Measurements from ENCODE around the gene AFF1.

The AFF1 gene

DNA sequence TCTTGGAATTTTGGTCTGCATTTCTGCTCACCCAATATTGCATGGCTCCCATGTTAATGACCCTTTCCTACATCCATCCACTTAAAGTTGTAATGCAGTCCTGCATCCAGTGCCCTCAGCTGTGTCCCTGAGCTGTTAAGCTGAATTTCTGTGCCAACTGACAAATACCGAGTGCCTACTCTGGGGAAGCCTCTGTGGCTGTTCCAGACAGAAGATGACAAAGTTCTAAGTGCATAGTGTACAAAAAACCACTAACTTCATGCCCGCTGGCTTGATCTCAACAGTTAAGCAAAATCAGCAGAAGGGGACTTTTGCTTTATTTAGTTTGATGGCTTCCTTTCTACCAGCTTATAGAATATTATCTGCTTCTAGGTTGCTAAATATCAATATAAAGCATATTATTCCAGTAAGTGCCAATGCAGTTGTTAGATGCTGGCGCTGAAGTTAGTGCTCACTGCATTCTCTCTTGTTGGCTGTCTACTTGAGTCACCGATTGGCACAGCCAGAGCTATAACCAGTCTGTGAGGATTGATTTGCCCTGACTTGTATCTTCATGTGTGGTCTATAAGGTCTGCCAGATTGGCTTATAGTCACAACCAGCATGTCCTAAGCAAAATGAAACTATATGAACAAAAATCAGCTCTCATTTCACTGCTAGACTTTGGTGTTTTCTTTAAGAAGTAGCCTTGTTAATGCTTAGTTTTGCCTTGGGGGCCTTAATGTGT is 186.7 kb downstream of the AFF1 start:
- TF ChIP-seq, protein P1, sequence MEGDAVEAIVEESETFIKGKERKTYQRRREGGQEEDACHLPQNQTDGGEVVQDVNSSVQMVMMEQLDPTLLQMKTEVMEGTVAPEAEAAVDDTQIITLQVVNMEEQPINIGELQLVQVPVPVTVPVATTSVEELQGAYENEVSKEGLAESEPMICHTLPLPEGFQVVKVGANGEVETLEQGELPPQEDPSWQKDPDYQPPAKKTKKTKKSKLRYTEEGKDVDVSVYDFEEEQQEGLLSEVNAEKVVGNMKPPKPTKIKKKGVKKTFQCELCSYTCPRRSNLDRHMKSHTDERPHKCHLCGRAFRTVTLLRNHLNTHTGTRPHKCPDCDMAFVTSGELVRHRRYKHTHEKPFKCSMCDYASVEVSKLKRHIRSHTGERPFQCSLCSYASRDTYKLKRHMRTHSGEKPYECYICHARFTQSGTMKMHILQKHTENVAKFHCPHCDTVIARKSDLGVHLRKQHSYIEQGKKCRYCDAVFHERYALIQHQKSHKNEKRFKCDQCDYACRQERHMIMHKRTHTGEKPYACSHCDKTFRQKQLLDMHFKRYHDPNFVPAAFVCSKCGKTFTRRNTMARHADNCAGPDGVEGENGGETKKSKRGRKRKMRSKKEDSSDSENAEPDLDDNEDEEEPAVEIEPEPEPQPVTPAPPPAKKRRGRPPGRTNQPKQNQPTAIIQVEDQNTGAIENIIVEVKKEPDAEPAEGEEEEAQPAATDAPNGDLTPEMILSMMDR (IDR thresholded peaks at IDR 0.05; ENCODE audit: borderline replicate concordance, insufficient read depth, low read depth, low read length): no peak
- no peak overlapping the region for H3K4me3 ChIP-seq (ENCODE audit: low read depth, low read length)

DNA sequence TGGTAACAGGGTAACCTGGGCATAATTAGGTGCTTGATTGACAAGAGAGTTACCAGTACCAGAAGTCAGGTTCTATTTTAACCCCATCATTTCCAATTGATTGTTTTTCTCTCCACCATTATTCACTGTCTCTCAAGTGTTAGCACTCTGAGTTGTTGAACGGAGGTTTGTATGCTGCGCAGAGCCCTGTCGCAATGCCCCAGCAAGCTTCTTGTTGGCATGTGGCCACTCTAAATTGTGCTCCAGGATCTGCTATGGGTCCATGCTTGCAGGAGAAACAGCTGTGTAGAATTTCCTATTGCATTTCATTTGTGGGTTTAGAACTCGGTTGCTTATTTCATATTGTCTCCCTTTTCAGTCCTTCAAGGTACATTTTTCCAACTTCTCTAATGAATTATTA is 187.4 kb downstream of the AFF1 start:
- H3K4me3 ChIP-seq (ENCODE audit: low read depth, low read length): no peak overlapping the region
- TF ChIP-seq, protein P1 (IDR thresholded peaks at IDR 0.05; ENCODE audit: borderline replicate concordance, insufficient read depth, low read depth, low read length): no peak

DNA sequence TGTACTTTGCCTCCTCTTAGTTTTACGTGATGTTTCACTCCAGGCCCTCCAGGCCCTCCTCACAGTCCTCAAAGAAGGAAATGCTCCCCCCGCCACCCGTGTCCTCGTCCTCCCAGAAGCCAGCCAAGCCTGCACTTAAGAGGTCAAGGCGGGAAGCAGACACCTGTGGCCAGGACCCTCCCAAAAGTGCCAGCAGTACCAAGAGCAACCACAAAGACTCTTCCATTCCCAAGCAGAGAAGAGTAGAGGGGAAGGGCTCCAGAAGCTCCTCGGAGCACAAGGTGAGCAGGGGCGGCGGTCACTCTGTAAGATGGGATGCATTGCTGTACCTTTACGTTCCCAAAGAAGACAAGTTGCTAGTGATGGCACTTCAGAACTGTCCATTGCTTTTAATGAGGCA is 191.2 kb downstream of the AFF1 start:
- TF ChIP-seq, protein P1 (IDR thresholded peaks at IDR 0.05; ENCODE audit: borderline replicate concordance, insufficient read depth, low read depth, low read length): no peak
- no peak overlapping the region for H3K4me3 ChIP-seq (ENCODE audit: low read depth, low read length)

DNA sequence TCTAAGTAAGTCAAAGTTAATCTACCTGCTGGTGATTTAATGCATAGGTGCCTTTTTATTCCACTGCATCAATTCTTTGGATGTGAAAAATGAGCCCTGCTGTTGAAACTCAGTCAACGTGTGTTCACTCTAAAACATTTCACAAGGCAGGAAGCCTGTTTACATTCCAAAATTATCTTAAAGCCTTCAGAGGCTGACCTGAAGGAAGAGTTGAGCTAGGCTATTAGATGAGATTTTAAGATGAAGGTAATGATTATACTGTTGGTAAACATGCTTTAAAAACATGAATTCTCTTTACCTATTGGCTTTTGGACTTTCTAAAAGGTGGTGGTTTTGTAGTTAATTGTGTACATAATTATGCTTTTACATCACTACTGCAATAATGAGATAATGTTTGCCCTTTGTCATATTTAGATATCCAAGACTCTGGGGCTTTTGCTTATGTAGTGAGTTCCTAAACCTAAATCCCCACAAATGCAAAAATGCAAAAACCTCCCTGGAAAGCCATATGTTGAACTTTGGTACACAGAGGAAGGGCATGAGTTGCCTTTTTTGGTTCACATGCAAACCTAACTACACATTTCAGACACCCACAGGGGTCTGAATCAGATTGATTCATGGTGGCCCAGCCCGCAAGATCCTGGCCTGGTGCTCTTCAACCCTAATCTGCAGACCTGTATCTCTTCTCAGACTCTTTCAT is 193.3 kb downstream of the AFF1 start:
- TF ChIP-seq, protein P1 (IDR thresholded peaks at IDR 0.05; ENCODE audit: borderline replicate concordance, insufficient read depth, low read depth, low read length): no peak

DNA sequence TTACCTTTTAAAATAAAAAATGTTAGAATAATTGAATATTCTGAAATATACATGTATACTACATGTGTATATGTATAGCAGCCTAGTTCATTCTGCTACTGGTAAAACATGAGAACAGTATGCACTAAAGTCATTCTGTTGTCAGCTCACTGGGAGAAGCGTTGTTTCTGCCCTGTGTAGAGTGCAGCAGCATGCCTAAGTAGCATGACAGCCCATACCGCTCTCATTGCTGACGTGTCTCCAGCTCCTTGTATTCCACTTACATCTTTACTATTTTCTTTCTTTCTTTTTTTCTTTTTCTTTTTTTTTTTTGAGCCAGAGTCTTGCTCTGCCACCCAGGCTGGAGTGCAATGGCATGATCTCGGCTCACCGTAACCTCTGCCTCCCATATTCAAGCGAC is 194.9 kb downstream of the AFF1 start:
- TF ChIP-seq, protein P1 (IDR thresholded peaks at IDR 0.05; ENCODE audit: borderline replicate concordance, insufficient read depth, low read depth, low read length): no peak
- no peak overlapping the region for H3K4me3 ChIP-seq (ENCODE audit: low read depth, low read length)

More for the DNA sequence above, 193.3 kb downstream of the AFF1 start:
- no peak overlapping the region for H3K4me3 ChIP-seq (ENCODE audit: low read depth, low read length)

DNA sequence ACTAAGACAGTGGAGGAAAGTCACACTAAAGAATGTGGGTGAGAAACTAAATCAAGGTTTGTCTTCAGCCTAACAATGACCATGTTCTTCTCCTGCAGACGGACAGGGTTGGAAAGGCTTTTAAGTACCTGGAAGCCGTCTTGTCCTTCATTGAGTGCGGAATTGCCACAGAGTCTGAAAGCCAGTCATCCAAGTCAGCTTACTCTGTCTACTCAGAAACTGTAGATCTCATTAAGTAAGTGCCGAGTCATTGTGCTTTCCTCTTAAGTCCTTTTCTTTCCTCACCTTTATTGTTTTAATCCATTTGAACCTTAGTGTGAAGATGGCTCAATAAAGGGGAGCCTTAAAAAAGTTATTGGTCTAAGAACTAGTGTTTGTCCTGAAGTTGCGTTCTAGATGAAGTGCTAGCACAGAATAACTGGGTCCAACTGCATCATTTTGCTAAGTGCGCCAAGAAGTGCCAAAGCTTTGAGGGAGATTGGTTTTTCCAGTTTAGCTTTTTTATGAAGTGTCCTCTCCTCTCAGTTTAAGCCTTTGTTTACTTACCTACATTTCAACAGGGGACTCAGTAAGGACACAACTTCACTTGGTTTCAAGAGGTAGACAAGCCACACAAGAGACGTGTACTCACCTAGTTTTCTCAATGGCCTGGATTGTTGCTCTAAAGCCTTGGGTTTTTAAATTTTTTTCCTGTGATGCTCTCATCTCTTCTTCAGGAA is 196.3 kb downstream of the AFF1 start:
- TF ChIP-seq, protein P1 (IDR thresholded peaks at IDR 0.05; ENCODE audit: borderline replicate concordance, insufficient read depth, low read depth, low read length): no peak
- no peak overlapping the region for H3K4me3 ChIP-seq (ENCODE audit: low read depth, low read length)
